ENCODE results near the gene PTPRN2. TPM values are rescaled to one million over a fixed set of nuclear protein-coding genes. Genes with fewer than 3 reads are reported as not detected.

The PTPRN2 gene
- total and polyA plus RNA-seq, 2 of the 8 experiments (the other 6 are each of a cell fraction or from before 2014, with no cell fraction given) = 2.6 to 4.5 TPM

DNA sequence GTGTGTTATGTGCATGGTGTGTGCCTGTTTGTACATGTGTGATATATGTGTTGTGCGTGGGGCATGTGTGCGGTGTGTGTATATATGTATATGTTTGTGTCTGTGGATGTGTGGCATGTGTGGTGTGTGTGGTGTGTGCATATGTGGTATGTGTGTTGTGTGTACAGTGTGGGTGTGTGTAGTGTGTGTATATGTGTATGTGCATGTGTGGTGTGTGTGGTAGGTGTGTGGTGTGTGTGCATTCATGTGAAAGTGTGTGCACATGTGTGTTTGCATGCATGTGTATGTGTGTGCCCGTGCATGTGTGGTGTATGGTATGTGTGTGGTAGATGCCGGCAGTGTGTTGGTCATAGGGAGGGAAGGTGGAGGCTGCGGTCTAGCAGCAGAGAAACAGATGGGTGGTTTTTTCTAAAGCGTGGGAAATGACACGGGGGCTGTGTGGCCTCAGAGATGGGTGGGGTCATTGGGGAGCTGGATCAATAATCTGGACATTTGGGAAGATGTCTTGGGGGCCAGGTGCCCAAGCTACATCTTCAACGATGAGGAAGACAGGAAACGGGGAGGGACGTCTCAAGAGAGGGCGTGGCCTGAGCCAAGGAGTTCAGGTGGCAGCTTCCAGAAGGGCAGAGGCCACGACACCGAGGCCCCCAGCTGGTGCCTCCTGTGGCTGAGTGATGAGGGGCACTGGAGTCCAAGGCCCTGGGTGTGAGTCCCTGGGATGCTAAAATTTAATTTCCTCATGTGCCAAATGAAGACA is 769.5 kb downstream of the PTPRN2 start (continued):
- TF ChIP-seq CHD7 (IDR thresholded peaks at IDR 0.05; ENCODE audit: insufficient replicate concordance, low read length) (no peak), YY1 (IDR thresholded peaks at IDR 0.05; ENCODE audit: low read depth, low read length) (no peak)

Data from H1 (cell line).